Measurements from ENCODE around the gene CHST11. TPM values are rescaled to one million over a fixed set of nuclear protein-coding genes. Genes with fewer than 3 reads are reported as not detected.

The CHST11 gene
- total and polyA plus RNA-seq, 3 donors from 2014 or later: 5.1 to 36.9 (median 23.9) TPM

GRCh38 chr12:104504146-104504545, 47.4 kb downstream of the CHST11 start:
- Histone ChIP-seq H3K9me3 (no peaks in the 10 kb centered on the region), H3K4me3 (no peak overlapping the region), H3K27ac (no peak overlapping the region), H3K4me1 (no peaks in the 10 kb centered on the region), H3K27me3 (no peaks in the 10 kb centered on the region), H3K36me3 (ENCODE audit: low read depth, missing control alignments) (no peaks in the 10 kb centered on the region)
- WGBS, 2 donors: 89 to 97% methylated on average over 6 to 9 of the region's 9 CpGs
- no peak for DNase-seq
- TF ChIP-seq CTCF (IDR thresholded peaks at IDR 0.05) (no peak), POLR2A (IDR thresholded peaks at IDR 0.05) (no peak)
- intact Hi-C loops (cut with DNase I; ENCODE audit: low total_unique reads): no loop called here

DNA sequence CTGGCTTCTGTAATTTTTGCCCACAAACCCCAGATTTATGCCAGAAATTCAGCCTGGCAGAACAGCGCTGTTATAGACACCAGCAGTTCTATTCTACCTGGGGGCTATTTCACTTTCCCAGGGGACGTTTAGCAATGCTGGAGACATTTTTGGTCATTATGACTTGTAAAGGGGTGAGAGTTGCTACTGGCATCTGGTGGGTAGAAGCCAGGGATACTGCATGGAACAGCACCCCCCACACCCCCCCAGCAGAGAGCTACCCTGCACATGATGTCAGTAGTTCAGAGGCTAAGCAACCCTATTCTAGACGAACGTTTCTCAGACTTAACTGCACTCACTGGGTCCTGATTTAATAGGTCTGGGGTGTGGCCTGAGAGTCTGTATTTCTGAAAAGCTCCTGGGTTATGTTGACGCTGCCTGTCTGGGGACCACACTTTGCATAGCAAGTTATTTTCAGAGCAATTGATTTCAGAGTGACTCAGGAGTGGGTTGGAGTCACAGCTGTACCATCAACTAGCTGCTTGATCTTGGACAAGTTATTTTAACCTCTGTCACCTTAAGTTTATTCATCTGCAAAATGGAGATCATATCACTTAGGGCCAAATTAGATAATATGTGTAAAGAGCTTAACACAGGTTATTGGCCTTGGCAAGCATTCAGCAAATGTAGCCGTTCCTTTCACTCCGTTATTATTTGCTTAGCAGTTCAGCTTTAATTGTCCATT, 48.5 kb downstream of the CHST11 start:
- Histone ChIP-seq H3K9me3 (no peaks in the 10 kb centered on the region), H3K27me3 (no peaks in the 10 kb centered on the region), H3K4me1 (peaks cover 7% of the 10 kb centered on the region), H3K27ac (no peak overlapping the region), H3K36me3 (ENCODE audit: low read depth, missing control alignments) (no peaks in the 10 kb centered on the region), H3K4me3 (no peak overlapping the region)
- intact Hi-C loops (cut with DNase I; ENCODE audit: low total_unique reads): no loop called here
- DNase-seq: no peak
- WGBS, 2 donors: 56 to 71% methylated on average over 7 of the region's 7 CpGs
- no peak for TF ChIP-seq CTCF (IDR thresholded peaks at IDR 0.05)
- no peak for TF ChIP-seq POLR2A (IDR thresholded peaks at IDR 0.05)

DNA sequence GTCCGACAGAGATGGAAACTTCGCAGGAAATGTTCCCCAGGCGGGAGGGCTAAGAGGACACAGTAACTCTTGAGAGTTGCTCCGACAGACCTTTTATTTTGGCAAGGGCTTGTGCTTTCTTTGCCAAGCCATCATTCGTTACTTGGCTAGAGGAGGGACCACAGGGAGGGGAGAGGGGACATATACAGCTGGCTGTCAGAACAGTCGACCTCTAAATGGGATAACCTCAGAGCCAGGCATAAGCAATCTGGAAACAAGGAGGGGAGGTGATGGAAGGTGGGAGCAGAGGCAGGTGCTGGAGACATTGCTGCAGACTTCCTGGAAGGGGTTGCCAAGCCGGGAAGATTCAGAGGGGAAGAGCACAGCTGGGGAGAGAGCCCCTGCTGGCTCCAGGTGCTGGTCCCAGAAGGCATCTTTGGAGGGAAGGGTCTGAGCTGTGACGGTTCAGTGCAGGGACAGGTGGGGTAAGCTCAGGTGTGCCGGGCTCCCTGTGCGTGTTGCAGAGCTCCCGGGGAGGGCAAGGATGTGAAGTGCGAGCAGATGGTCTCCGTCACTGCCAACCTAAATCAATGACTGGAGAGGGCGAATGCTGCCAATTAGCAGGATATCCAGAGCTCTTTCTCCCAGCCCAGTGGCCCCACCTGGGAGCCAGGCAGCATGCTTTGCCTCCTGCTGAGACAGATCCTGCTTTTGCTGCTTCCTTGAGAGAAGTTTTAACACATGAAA, 50.1 kb downstream of the CHST11 start:
- Histone ChIP-seq H3K4me1 (peaks cover 13% of the 10 kb centered on the region), H3K36me3 (ENCODE audit: low read depth, missing control alignments) (no peaks in the 10 kb centered on the region), H3K27me3 (no peaks in the 10 kb centered on the region), H3K9me3 (no peaks in the 10 kb centered on the region), H3K4me3 (no peak overlapping the region), H3K27ac (no peak overlapping the region)
- 55 to 64% methylated on average over 6 to 14 of the region's 14 CpGs for WGBS, 2 donors
- no peak for DNase-seq
- intact Hi-C loops (cut with DNase I; ENCODE audit: low total_unique reads): no loop called here
- TF ChIP-seq POLR2A (IDR thresholded peaks at IDR 0.05) (no peak), CTCF (IDR thresholded peaks at IDR 0.05) (no peak)

GRCh38 chr12:104507672-104508071, 50.9 kb downstream of the CHST11 start:
- DNase-seq: no peak

More at GRCh38 chr12:104507672-104508071, 50.9 kb downstream of the CHST11 start:
- Histone ChIP-seq H3K4me1 (peaks cover 13% of the 10 kb centered on the region), H3K4me3 (no peak overlapping the region), H3K9me3 (no peaks in the 10 kb centered on the region), H3K36me3 (ENCODE audit: low read depth, missing control alignments) (no peaks in the 10 kb centered on the region), H3K27ac (no peak overlapping the region), H3K27me3 (no peaks in the 10 kb centered on the region)
- TF ChIP-seq CTCF (IDR thresholded peaks at IDR 0.05) (no peak), POLR2A (IDR thresholded peaks at IDR 0.05) (no peak)
- intact Hi-C loops (cut with DNase I; ENCODE audit: low total_unique reads): no loop called here
- 86 to 95% methylated on average over 3 of the region's 3 CpGs for WGBS, 2 donors
